OCI-LY7 (cell line): ENCODE results near the gene KRT35. TPM values are rescaled to one million over a fixed set of nuclear protein-coding genes. Genes with fewer than 3 reads are reported as not detected.

Experiments used
- BruUV-seq: library from RNA; stranded (reverse); fragments of 400-500 nt; replicated peaks from 2 replicates; lab custom pipeline; 2021; lab: Mats Ljungman, UMichigan
- CTCF ChIA-PET: fragments of 300-600 bp; sonication (Branson Sonifier 250); formaldehyde crosslinking; loops from one replicate; lab custom pipeline; 2022; ENCODE audit warnings: antibody characterized with exemption; ENCODE audit not compliant: unreplicated experiment; lab: Charles Lee
- POLR2A ChIA-PET: fragments of 300-600 bp; sonication (Branson Sonifier 250); formaldehyde crosslinking; loops from one replicate; lab custom pipeline; 2022; ENCODE audit warnings: antibody characterized with exemption; lab: Charles Lee
- DNase-seq: peaks from one replicate; pipeline ENCODE4 v3.0.0-alpha.2; 2015; ENCODE audit warnings: low spot score
- H2AFZ ChIP-seq: fragments of 200-600 bp; sonication (generic), shearing (Covaris generic); 2 replicates; pipeline ENCODE4 v1.6.1; 2014; ENCODE audit warnings: mild to moderate bottlenecking, antibody characterized with exemption, low read length, moderate library complexity
- H3K27ac ChIP-seq: fragments of 200-600 bp; sonication (generic); 2 replicates; pipeline ENCODE4 v1.5.1; 2014; ENCODE audit warnings: mixed run types, low read depth, mild to moderate bottlenecking, moderate library complexity, low read length, inconsistent platforms; ENCODE audit not compliant: poor library complexity, severe bottlenecking
- H3K36me3 ChIP-seq: fragments of 200-600 bp; sonication (generic); 2 replicates; pipeline ENCODE4 v1.6.1; 2014; ENCODE audit warnings: mild to moderate bottlenecking, antibody characterized with exemption, low read length, moderate library complexity, mixed read lengths; ENCODE audit not compliant: insufficient read depth
- H3K4me1 ChIP-seq: fragments of 200-600 bp; sonication (generic); 2 replicates; pipeline ENCODE4 v1.5.1; 2014; ENCODE audit warnings: mild to moderate bottlenecking, low read length; ENCODE audit not compliant: insufficient read depth, poor library complexity, severe bottlenecking
- H3K4me2 ChIP-seq: fragments of 200-600 bp; sonication (generic); 2 replicates; pipeline ENCODE4 v1.6.1; 2014; ENCODE audit warnings: mild to moderate bottlenecking, low read length
- H3K4me3 ChIP-seq: fragments of 200-600 bp; sonication (generic); 2 replicates; pipeline ENCODE4 v1.5.1; 2014; ENCODE audit warnings: mild to moderate bottlenecking, low read depth, low read length; ENCODE audit not compliant: poor library complexity, severe bottlenecking
- H3K79me2 ChIP-seq: fragments of 200-600 bp; sonication (generic); 2 replicates; pipeline ENCODE4 v1.6.1; 2016; ENCODE audit warnings: low read depth, mild to moderate bottlenecking, low read length, moderate library complexity, mixed read lengths; ENCODE audit not compliant: insufficient read depth
- H3K9me2 ChIP-seq: fragments of 200-600 bp; sonication (generic); 2 replicates; pipeline ENCODE4 v1.6.1; 2016; ENCODE audit warnings: mild to moderate bottlenecking, low read length, mixed read lengths; ENCODE audit not compliant: insufficient read depth
- H3K9me3 ChIP-seq: fragments of 200-600 bp; sonication (generic); 2 replicates; pipeline ENCODE4 v1.6.1; 2014; ENCODE audit warnings: mild to moderate bottlenecking, mixed run types, low read length, mixed read lengths
- H4K20me1 ChIP-seq: fragments of 200-600 bp; sonication (generic); 2 replicates; pipeline ENCODE4 v1.6.1; 2014; ENCODE audit warnings: mild to moderate bottlenecking, antibody characterized with exemption, low read length, moderate library complexity, mixed read lengths; ENCODE audit not compliant: insufficient read depth
- EZH2phosphoT487 ChIP-seq: fragments of 200-600 bp; sonication (generic); IDR thresholded peaks from 2 replicates; pipeline ENCODE4 v1.6.1; 2018; ENCODE audit warnings: low read depth, borderline replicate concordance, mild to moderate bottlenecking, mixed run types, antibody characterized with exemption, low read length, moderate library complexity, mixed read lengths
- intact Hi-C: fragments of 100-400 bp; cut with micrococcal nuclease; formaldehyde crosslinking; loops from one replicate; pipeline ENCODE4 v1.10.0; 2022; ENCODE audit not compliant: unreplicated experiment
- total RNA-seq, 2 experiments: library from RNA; depleted of rRNA in 1 of 2; stranded (reverse); fragments of >200 nt in 1 of 2; shearing (Covaris generic) in 1 of 2; gene quantifications; 2 replicates each; pipeline ENCODE4 v1.2.3, GENCODE V29; 2014 to 2022
- TF ChIP-seq, protein P1 (sequence below): fragments of 200-600 bp; sonication (generic); conservative IDR thresholded peaks from 2 replicates; pipeline ENCODE4 v1.5.1; 2014; ENCODE audit warnings: mild to moderate bottlenecking, antibody characterized with exemption, low read length, moderate library complexity, mixed read lengths

Gene KRT35
- total RNA-seq, 2 experiments from 2014 or later = not detected

DNA sequence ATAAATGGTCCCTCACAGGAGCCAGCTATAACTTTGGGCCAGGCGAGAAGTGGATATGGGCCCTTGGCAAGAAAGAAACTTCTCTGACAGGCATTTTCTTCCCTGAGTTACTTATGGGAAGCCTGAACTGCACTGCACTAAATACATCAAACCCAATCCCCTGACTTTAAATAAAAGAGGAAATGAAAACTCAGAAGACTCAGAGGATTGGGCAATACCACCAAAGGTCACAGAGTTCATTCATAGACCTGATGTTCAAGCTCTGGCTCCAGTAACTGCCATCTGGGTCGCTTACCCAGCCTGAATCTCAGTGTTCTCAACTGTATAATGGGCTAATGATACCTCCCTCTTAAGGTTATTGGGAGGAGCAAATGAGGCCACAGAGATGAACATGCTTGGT is 815 bp downstream of the KRT35 start:
- Histone ChIP-seq H3K4me2 (no peak overlapping the region), H3K79me2 (no peaks in the 10 kb centered on the region), H2AFZ (no peak overlapping the region), H3K4me3 (no peak overlapping the region), H3K27ac (no peak overlapping the region), H3K4me1 (no peaks in the 10 kb centered on the region), H4K20me1 (no peaks in the 10 kb centered on the region), H3K36me3 (no peaks in the 10 kb centered on the region), H3K9me2 (no peaks in the 10 kb centered on the region), H3K9me3 (no peaks in the 10 kb centered on the region)
- no TSS peak for BruUV-seq
- TF ChIP-seq EZH2phosphoT487 = no peak
- TF ChIP-seq, protein P1, sequence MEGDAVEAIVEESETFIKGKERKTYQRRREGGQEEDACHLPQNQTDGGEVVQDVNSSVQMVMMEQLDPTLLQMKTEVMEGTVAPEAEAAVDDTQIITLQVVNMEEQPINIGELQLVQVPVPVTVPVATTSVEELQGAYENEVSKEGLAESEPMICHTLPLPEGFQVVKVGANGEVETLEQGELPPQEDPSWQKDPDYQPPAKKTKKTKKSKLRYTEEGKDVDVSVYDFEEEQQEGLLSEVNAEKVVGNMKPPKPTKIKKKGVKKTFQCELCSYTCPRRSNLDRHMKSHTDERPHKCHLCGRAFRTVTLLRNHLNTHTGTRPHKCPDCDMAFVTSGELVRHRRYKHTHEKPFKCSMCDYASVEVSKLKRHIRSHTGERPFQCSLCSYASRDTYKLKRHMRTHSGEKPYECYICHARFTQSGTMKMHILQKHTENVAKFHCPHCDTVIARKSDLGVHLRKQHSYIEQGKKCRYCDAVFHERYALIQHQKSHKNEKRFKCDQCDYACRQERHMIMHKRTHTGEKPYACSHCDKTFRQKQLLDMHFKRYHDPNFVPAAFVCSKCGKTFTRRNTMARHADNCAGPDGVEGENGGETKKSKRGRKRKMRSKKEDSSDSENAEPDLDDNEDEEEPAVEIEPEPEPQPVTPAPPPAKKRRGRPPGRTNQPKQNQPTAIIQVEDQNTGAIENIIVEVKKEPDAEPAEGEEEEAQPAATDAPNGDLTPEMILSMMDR = no peak
- ChIA-PET POLR2A (no interaction called here), CTCF (no interaction called here)
- intact Hi-C loops = no loop called here
- DNase-seq = peak; percentile 6

DNA sequence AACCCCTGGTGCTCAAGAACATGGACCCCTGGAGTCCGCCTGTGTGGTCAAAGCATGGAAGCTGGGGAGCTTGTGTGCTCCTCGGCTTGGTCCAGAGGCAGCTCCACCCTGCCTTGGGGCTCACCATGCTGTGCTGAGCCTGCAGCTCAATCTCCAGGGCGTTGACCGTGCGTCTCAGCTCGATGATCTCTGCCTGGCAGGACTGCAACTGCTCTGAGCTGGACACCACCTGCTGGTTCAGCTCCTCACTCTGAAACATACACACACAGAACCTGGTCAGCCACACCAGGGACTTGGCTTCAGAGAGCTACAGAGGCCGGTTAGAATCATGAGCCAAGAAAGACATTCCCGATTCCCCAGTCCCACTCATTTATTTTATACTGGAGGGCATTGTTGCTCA is 2.7 kb downstream of the KRT35 start:
- Histone ChIP-seq H3K4me1 (no peaks in the 10 kb centered on the region), H3K9me2 (no peaks in the 10 kb centered on the region), H3K79me2 (no peaks in the 10 kb centered on the region), H3K4me2 (no peak overlapping the region), H2AFZ (no peak overlapping the region), H3K9me3 (no peaks in the 10 kb centered on the region), H3K36me3 (no peaks in the 10 kb centered on the region), H3K4me3 (no peak overlapping the region), H4K20me1 (no peaks in the 10 kb centered on the region), H3K27ac (no peak overlapping the region)
- POLR2A ChIA-PET = interaction anchor here (0.6 to 0.7 kb wide), 2 partner anchors 166 to 444 kb away, joined by 3 read pairs; partner anchors contain the start of gene KRTAP1-3
- TF ChIP-seq EZH2phosphoT487 = no peak
- TF ChIP-seq, protein P1 = no peak
- intact Hi-C loops = no loop called here
- CTCF ChIA-PET = no interaction called here
- no TSS peak for BruUV-seq
- no peak for DNase-seq

DNA sequence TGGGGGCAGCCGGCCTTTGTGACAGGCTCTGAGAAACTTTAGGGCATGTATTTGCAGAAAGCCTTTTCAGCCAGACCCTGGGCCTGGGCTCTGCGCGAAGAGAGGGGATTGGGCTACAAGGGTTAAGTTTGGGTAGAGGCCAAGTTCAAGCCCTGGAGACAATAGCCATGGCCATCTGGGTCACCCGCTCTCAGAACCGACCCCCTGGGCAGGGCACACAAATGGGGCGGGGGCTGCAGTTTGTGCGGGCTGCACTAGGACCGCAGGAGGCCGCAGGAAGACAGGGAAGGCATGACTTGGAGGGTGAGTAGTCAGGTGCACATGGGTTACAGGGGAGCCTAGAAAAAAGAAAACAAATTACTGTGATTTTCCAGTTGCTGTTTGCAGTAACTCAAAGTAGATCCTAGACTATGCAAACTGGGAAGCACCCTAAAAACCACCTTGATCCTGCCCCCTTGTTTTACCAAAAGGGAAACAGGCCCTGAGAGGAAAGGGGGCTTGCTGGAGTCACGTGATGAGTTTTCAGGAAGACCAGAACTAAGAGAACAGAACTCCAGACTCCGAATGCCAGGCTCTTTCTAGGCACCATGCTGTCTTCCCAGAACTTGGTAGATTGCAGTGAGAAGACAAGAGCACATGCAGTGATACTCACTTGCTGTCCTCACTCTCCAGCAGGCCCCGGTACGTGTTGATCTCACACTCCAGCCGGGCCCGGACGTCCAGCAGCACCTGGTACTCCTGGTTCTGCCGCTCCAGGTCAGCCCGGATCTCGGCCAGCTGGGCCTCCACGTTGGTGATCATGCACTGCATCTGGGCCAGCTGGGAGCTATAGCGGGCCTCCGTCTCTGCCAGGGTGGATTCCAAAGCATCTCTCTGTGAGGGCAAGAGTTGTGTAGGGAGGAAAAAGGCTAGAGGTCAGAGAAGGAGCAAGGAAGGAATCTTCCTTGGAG is 3.8 kb downstream of the KRT35 start:
- Histone ChIP-seq H3K36me3 (no peaks in the 10 kb centered on the region), H3K9me2 (no peaks in the 10 kb centered on the region), H3K4me2 (no peak overlapping the region), H3K9me3 (no peaks in the 10 kb centered on the region), H3K4me3 (no peak overlapping the region), H2AFZ (no peak overlapping the region), H3K79me2 (no peaks in the 10 kb centered on the region), H4K20me1 (no peaks in the 10 kb centered on the region), H3K27ac (no peak overlapping the region), H3K4me1 (no peaks in the 10 kb centered on the region)
- CTCF ChIA-PET = no interaction called here
- no TSS peak for BruUV-seq
- DNase-seq = no peak
- intact Hi-C loops = no loop called here
- POLR2A ChIA-PET = interaction anchor here (0.6 kb wide), 1 partner anchor 443 kb away, joined by 3 read pairs; the partner anchor contains the start of gene KRTAP1-3
- TF ChIP-seq, protein P1 = no peak
- no peak for TF ChIP-seq EZH2phosphoT487
